OCI-LY3 (cell line): ENCODE results near the gene BCL6.

Experiments used
- CTCF ChIP-seq: fragments of 200-600, 300-600 bp; sonication (generic); IDR thresholded peaks from 2 replicates; pipeline ENCODE4 v1.5.1; 2014; ENCODE audit warnings: antibody characterized with exemption, low read length, low read depth
- EZH2phosphoT487 ChIP-seq: fragments of 200-600 bp; shearing (Covaris generic); IDR thresholded peaks from 2 replicates; pipeline ENCODE4 v1.6.1; 2018; ENCODE audit warnings: antibody characterized with exemption, mixed run types, low read depth

GRCh38 chr3:187685948-187686347, 59.3 kb downstream of the BCL6 start:
- TF ChIP-seq CTCF, result no peak
- no peak for TF ChIP-seq EZH2phosphoT487
